Tongue (tissue), 2 donors: Measurements from ENCODE around the gene SHF. TPM values are rescaled to one million over a fixed set of nuclear protein-coding genes. Genes with fewer than 3 reads are reported as not detected.

ENCODE experiments used
- DNase-seq: peaks from one replicate; pipeline ENCODE4 v3.0.0-alpha.2; 2015
- total RNA-seq: library from RNA; depleted of rRNA; stranded (reverse); fragments of >200 nt; gene quantifications from one replicate; pipeline ENCODE4 v1.2.3, GENCODE V29; 2014

SHF gene
- total RNA-seq, 1 donor from 2014 or later = 7.3 TPM

DNA sequence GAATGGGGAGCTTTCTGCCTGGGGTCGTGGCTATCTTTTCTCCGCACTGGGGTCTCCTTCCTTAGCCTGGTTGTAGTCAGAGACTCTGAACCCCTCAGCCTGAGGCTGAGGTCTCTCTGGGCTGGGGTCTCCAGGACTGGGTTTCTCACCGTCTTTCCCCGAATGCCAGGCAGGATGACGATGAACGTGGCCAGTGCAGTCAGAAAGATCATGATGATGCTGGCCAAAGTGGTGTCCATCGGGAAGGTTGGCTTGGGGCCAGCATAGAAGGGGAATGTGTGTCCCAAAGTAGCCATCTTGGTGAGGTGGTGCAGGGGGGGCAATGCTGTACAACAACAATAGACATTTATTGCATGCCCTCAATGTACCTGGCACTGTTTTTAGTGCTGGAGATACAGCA lies 65.0 kb downstream of the SHF start:
- no peak for DNase-seq

DNA sequence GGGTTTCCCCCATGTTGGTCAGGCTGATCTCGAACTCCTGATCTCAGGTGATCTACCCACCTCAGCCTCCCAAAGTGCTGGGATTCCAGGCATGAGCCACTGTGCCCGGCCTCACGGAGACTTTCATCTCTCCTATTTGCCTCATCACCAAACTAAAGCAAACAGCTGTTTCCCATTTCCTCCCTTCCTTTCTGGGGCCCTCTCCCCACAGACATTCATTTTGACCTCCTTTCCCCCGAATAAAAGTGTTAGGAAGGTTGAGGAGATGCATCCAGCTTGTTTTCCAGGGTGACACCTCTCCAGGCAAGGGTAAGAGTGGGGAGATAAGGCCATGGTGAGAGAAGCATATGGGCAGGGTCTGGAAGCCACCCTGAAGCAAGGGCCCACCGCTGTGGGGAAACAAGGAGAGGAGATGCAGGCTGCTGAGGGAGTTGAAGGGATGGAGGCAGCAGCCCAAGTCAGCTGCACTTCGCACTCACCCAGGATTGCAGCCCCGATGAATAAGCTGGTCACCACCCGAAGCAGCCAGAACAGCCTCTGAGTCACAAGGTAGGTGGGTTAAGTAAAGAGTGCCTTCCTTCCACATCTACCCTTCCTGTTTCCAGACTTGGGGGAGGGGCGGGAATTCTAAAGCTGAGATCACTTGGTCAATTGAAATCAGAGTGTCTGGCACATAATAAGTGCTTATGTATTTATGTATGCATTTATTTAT lies 65.9 kb downstream of the SHF start:
- DNase-seq = no peak

DNA sequence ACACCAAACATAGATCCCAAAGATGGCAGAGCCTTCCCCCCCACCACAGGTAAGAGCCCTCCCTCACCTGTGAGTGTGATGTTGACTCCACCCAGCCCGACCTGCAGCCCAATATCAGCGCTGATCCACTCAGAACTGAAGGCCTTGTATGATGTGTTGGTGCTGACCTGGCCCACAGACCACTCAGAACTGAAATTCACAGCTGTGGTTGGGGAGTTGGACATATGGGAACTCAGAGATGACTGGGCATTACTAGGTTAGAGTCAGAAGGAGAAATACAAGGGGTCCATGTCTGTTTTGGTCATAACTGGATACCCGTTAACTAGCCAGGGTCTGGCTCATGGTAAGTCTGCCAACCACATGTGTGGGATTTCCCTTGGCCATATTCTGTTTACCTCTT lies 66.7 kb downstream of the SHF start:
- DNase-seq = no peak

DNA sequence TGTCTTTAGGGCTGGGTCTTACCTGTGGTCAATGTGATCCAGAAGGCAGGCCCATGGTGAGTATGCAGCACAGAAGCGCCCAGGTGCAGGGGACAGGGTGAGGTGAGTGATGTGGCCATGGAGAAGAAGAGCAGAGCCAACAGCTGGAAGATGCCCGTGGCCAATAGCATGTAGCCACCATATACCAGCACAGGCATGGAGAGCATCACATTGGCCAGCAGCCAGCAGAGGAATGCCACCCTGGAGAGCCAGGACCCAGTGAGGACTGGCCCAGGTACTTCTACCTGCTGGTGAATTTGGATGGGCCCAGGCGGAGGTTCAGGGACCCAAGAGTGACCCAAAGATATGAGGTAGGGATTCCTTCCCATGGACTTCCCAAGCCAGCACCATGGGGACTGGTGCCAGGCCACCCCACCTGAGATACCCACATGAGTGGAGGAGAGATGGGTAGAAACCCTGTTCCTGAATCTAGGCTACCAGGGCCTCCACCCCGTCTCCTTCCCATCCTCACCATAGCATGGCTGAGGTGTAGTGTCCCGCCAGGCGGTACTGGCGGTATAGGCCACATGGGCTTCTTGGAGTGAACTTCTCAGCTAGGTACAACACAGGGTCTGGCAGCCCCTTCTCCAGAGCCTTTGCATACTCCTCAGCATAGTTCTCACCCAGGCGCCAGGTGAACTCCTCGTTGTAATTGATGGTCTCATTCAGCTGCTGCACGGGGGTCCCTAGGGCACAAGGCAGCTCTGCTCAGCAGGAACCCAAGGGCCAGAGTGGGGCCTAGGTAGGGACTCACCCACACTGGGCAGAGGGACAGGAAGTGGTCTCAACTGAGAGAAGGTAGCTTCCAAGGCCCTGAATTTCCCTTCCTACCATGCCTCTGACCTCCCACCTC lies 67.4 kb downstream of the SHF start:
- DNase-seq = no peak

DNA sequence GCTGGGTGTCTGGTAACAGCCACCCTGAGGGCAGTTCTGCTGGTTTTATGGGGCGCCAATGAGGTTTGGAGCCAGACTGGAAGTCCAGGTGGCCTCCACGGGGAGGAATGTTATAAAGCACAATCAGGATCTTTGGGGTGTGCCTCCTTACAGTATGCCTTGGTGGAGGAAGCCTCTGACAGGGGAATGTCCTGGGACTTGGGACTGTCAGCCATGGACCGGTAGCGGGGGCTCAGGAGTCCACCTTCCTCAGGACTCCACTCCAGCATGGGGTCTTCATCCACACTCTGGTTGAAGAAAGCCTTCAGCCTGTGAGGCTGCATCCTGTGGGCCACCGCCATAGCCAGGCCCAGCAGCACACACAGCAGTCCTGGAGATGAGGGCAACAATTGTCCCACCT lies 68.8 kb downstream of the SHF start:
- DNase-seq = no peak

DNA sequence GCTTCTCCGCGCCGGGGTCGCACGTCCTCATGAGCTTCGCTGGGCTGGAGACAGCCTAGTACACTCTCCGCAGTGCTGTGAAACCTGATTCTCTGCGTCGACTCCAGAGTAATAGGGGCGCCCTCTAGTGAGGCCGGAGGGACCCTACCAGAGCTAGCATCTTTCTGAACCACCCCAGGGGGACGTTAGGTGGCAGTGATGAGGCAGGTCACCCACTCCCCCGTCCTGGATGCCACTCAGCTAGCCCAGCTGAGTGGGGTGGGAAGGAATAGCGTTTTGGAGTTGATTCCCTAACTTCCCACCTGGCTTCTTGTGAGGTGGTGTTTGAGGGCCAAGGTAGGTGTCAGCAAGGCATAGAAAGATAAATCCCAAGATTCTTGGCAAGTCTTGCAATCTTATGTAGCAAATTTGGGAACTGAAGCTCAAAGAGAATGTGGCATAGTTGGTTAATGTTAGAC lies 69.6 kb downstream of the SHF start:
- DNase-seq = peak; percentile 97

DNA sequence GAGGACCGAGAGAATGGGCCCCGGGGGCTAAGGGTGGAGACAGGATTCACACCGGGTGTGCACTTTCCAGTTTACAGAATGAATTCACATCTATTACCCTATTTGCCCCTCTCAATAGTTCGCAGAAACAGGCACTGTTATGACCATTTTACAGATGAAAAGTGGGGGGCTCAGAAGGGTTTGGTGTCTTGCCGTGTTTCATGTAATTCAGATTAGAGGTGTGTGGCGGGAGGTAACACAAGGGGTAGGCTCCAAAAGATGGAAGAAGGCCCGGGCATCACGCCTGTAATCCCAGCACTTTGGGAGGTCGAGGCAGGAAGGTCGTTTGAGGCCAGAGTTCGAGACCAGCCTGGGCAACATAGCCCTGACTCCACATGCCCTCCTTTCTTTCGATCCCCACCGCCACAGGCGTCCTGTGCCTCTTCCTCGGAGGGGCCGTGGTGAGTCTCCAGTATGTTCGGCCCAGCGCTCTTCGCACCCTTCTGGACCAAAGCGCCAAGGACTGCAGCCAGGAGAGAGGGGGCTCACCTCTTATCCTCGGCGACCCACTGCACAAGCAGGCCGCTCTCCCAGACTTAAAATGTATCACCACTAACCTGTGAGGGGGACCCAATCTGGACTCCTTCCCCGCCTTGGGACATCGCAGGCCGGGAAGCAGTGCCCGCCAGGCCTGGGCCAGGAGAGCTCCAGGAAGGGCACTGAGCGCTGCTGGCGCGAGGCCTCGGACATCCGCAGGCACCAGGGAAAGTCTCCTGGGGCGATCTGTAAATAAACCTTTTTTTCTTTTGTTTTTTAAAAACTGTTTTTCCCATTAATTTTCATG lies 70.2 kb downstream of the SHF start:
- DNase-seq = no peak

Other genes starting within 250 kb of the SHF start
- gene TERB2, start 231.3 kb downstream of the SHF start, total RNA-seq = not detected
- gene SORD, start 164.8 kb downstream of the SHF start, total RNA-seq = 11.5 TPM
- gene DUOX2, start 73.8 kb downstream of the SHF start, total RNA-seq = 2.1 TPM
- gene DUOXA2, start 73.6 kb downstream of the SHF start, total RNA-seq = 1.2 TPM
- 22.2 TPM for gene DUOXA1, start 58.1 kb downstream of the SHF start, total RNA-seq
- gene DUOX1, start 58.0 kb downstream of the SHF start, total RNA-seq = 32.5 TPM
- gene SLC28A2, start 64.3 kb upstream of the SHF start, total RNA-seq = 0.10 TPM
- gene GATM, start 190.6 kb upstream of the SHF start, total RNA-seq = 743 TPM